Psoas muscle (tissue), 8 donors: Measurements from ENCODE around the gene SLC24A4. TPM values are rescaled to one million over a fixed set of nuclear protein-coding genes. Genes with fewer than 3 reads are reported as not detected.
A peak's percentile ranks its signal among the peaks of the same experiment; 100 is the strongest.

Source experiments
- ATAC-seq, 4 donors: fragments of 200-7000 bp; cut with Tn5 transposase; one replicate each; pipeline ENCODE4 v1.9.1; 2020; ENCODE audit warnings: moderate library complexity in 3 of 4, mild to moderate bottlenecking in 2 of 4
- DNase-seq, 2 donors: peaks; one replicate each; pipeline ENCODE4 v3.0.0-alpha.2; 2020
- H3K27ac ChIP-seq: fragments of 200-600 bp; one replicate; pipeline ENCODE4 v1.8.0; 2022
- H3K27me3 ChIP-seq, 3 donors: fragments of 200-600 bp in 1 of 3; one replicate each; pipeline versions ENCODE4 v1.6.1 to v1.8.0; 2013 to 2022; ENCODE audit warnings: low read length in 2 of 3, mild to moderate bottlenecking in 2 of 3, moderate library complexity in 1 of 3; ENCODE audit not compliant: insufficient read depth in 3 of 3
- H3K36me3 ChIP-seq, 2 donors: fragments of 200-600 bp in 1 of 2; one replicate each; pipeline versions ENCODE4 v1.6.1 to v1.8.0; 2013 to 2022; ENCODE audit warnings: low read depth in 1 of 2, mild to moderate bottlenecking in 1 of 2, moderate library complexity in 1 of 2; ENCODE audit not compliant: insufficient read depth in 1 of 2
- H3K4me1 ChIP-seq: fragments of 200-600 bp; one replicate; pipeline ENCODE4 v1.8.0; 2022
- H3K4me3 ChIP-seq: fragments of 200-600 bp; one replicate; pipeline ENCODE4 v1.8.0; 2022; ENCODE audit warnings: mild to moderate bottlenecking
- H3K9me3 ChIP-seq: fragments of 200-600 bp; one replicate; pipeline ENCODE4 v1.8.0; 2022
- CTCF ChIP-seq: fragments of 200-600 bp; IDR thresholded peaks from one replicate; pipeline ENCODE4 v1.8.0; 2022; ENCODE audit warnings: antibody characterized with exemption
- WGBS, 3 donors: extraction: QIAGEN DNeasy Blood & Tissue Kit; methylation state at CpG; one replicate each; pipeline versions ENCODE4 v1.1.6 to v1.1.7; 2013; 5-methylcytosine and 5-hydroxymethylcytosine counted together
- intact Hi-C, 2 donors: fragments of 100-400 bp; cut with DNase I; formaldehyde crosslinking; loops; one replicate each; pipeline versions ENCODE4 v1.11.0 to v1.14.2; 2022
- polyA plus RNA-seq, 3 donors: library from polyadenylated mRNA; stranded (reverse); fragments of 200-250 nt; gene quantifications; one replicate each; pipeline ENCODE4 v1.2.3, GENCODE V29; 2013
- total RNA-seq, 4 donors: library from RNA; stranded (reverse); fragmentation: NEBNext Ultra II Directional in 2 of 4; extraction: Animal tissue kit (Norgen Biotek cat#: 25700) in 2 of 4; gene quantifications; one replicate each; pipeline versions ENCODE4 v1.2.1 to v1.2.4, GENCODE V29; 2021 to 2023
- donor health status: healthy with polysubstance abuse.
- donor health status: DM: no; HTN: no; CAD: no; lungs with moderate emphysema.
- donor health status: Bipolar disorder and iron deficiency.
- donor health status: healthy.
- donor health status: DM: yes; HTN: yes; CAD: no.
- donor health status: DM: no; HTN: no; CAD: no.
- donor health status: DM: no; HTN: no; CAD: no.
- donor health status: DM: yes; HTN: yes; CAD: no.

The SLC24A4 gene
- total and polyA plus RNA-seq, 7 donors = 0.21 to 2.3 (median 0.34) TPM

- H3K9me3 ChIP-seq = no peaks in the 10 kb centered on the region
- H3K36me3 ChIP-seq = no peaks in the 10 kb centered on the region
- H3K4me1 ChIP-seq = no peaks in the 10 kb centered on the region
- no peak overlapping the region for H3K4me3 ChIP-seq
- ATAC-seq (no peak), DNase-seq (no peak)
- no peak overlapping the region for H3K27ac ChIP-seq
- no peak for TF ChIP-seq CTCF
- H3K27me3 ChIP-seq = no peaks in the 10 kb centered on the region
- intact Hi-C loops = no loop called here
- 90 to 94% (median 92%) methylated on average over 6 of the region's 6 CpGs for WGBS, 3 donors
These were observed 6.0 kb upstream of the SLC24A4 start for GRCh38 chr14:92316937-92317336.

- no peak for DNase-seq
- no peaks in the 10 kb centered on the region for H3K9me3 ChIP-seq
- no peaks in the 10 kb centered on the region for H3K27me3 ChIP-seq
- H3K36me3 ChIP-seq = no peaks in the 10 kb centered on the region
- H3K27ac ChIP-seq = no peak overlapping the region
- no peak overlapping the region for H3K4me3 ChIP-seq
- peak in 2 of 4 donors; percentile 32 to 40 for ATAC-seq
- intact Hi-C loops = no loop called here
- 59 to 61% (median 61%) methylated on average over 5 of the region's 5 CpGs for WGBS, 3 donors
- no peak for TF ChIP-seq CTCF
- H3K4me1 ChIP-seq = no peaks in the 10 kb centered on the region
These were observed 5.5 kb upstream of the SLC24A4 start for GRCh38 chr14:92317511-92317910.

GRCh38 chr14:92321701-92322100 lies 1.3 kb upstream of the SLC24A4 start:
- Histone ChIP-seq H3K36me3 (no peaks in the 10 kb centered on the region), H3K4me1 (no peaks in the 10 kb centered on the region), H3K27ac (no peak overlapping the region), H3K4me3 (no peak overlapping the region), H3K27me3 (peaks cover 0 to 16% (median 10%) of the 10 kb centered on the region in 3 donors), H3K9me3 (no peaks in the 10 kb centered on the region)
- intact Hi-C loops = no loop called here
- 54 to 79% (median 78%) methylated on average over 6 of the region's 6 CpGs for WGBS, 3 donors
- no peak for DNase-seq
- no peak for TF ChIP-seq CTCF
- ATAC-seq = no peak

GRCh38 chr14:92322516-92322915 lies 449 bp upstream of the SLC24A4 start:
- 12 to 14% (median 13%) methylated on average over 23 of the region's 23 CpGs for WGBS, 3 donors
- H3K4me3 ChIP-seq = peak overlapping the region; percentile 58
- DNase-seq (no peak), ATAC-seq (no peak)
- TF ChIP-seq CTCF = no peak
- no peaks in the 10 kb centered on the region for H3K36me3 ChIP-seq
- no peaks in the 10 kb centered on the region for H3K9me3 ChIP-seq
- intact Hi-C loops = no loop called here
- peaks cover 0 to 16% (median 10%) of the 10 kb centered on the region in 3 donors for H3K27me3 ChIP-seq
- H3K27ac ChIP-seq = no peak overlapping the region
- H3K4me1 ChIP-seq = no peaks in the 10 kb centered on the region
